KOPT-K1 (cell line): ENCODE data around the gene SLC24A3.

Experiments
- H3K27ac ChIP-seq: fragments of 200-600 bp; sonication (generic); 2 replicates; pipeline ENCODE4 v1.5.1; 2016; ENCODE audit warnings: antibody characterized with exemption, mild to moderate bottlenecking, low read depth, low read length; ENCODE audit not compliant: poor library complexity, severe bottlenecking
- H3K36me3 ChIP-seq: fragments of 200-600 bp; sonication (generic); 2 replicates; pipeline ENCODE4 v1.5.1; 2017; ENCODE audit warnings: antibody characterized with exemption, mild to moderate bottlenecking, low read length, moderate library complexity; ENCODE audit not compliant: insufficient read depth
- H3K9me3 ChIP-seq: fragments of 200-600 bp; sonication (generic); 2 replicates; pipeline ENCODE4 v1.5.1; 2017; ENCODE audit warnings: antibody characterized with exemption, low read length, mild to moderate bottlenecking; ENCODE audit not compliant: insufficient read depth, poor library complexity, severe bottlenecking

Gene SLC24A3

DNA sequence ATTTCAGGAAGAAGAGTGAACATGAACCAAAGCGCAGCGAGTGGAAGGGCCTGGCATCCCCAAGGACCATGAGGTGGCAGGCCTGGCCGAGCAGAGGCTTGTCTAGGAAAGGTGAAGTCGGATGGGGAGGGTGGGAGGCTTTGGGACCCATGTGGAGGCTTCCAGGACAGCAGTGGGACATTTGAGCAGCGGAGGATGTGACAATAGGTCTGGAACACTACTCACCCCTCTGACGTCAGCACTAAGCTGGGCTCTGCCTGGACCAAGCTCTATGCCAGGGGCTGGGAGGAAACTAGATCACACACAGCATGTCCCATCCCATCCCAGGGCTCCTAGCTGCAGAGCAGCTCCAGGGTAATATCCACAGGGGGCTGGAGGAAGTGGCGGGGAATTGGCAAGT lies 370.3 kb downstream of the SLC24A3 start:
- Histone ChIP-seq H3K36me3 (no peaks in the 10 kb centered on the region), H3K27ac (no peak overlapping the region), H3K9me3 (no peaks in the 10 kb centered on the region)

DNA sequence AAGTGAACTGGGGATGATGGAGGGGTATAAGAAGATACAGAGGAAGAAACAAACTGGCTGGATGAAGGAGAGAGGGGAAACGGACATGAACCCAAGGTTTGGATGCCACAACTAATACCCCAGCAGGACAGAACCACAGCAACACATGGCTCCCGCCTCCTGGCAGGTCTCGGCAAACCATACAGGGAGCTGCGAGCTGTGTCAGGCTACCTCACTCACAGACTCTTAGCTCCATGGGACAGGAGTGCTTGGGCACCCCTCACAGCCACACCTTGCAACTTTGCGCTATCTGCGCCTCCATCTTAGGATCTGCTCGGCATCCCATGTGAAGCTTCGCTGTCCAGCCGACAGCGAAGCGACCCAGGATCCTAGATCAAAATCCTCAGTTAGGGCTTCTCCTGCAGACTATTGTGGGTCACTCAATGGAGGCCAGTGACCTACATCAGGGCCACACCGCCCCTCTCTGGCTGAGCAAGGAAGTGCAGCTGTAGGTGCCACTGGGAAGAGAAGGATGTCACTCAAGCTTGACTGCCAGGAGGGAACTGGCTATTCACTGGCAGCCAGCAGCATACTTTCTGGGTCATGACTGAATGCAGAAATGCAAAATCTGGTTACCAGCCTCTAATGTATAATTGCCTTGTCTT lies 371.2 kb downstream of the SLC24A3 start:
- Histone ChIP-seq H3K9me3 (no peaks in the 10 kb centered on the region), H3K27ac (no peak overlapping the region), H3K36me3 (no peaks in the 10 kb centered on the region)

DNA sequence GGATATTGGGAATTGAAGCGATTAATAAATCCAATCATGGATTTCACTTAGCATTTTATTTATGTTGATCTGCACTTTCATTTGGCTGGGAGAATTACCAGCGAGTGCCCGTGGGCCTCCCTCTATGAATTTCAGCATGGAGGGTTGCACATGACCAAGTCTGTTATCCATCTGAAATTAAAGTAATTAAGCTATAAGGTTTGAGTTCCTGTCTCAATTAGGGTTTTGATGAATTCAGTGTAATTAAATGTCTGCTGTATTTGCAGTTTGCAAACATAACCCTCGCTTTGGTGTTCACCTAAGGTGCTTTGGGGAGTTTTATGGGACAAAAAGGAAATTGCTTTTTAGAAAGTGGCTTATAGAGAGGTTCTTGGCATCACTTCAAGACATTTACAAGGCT lies 375.8 kb downstream of the SLC24A3 start:
- no peaks in the 10 kb centered on the region for H3K9me3 ChIP-seq
- H3K36me3 ChIP-seq, result no peaks in the 10 kb centered on the region
- no peak overlapping the region for H3K27ac ChIP-seq

DNA sequence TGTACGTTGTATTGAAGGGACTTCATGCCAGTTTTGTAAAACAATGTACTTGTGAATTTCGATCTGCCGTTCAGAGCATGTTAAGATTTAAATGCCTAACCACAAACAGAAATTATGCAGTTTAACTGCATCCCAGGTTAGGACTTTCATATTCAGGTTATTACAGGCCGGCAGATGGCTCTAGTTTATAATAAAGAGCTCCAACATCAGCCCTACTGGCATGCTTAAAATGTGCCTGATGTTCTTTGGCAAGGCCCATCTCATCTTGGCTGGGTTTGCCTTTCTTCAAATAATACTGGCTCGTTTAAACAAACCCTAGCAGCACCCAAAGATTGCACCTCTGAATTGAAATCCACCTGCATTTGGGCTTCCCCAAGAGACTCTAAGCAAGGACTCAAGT lies 376.3 kb downstream of the SLC24A3 start:
- Histone ChIP-seq H3K27ac (no peak overlapping the region), H3K36me3 (no peaks in the 10 kb centered on the region), H3K9me3 (no peaks in the 10 kb centered on the region)

DNA sequence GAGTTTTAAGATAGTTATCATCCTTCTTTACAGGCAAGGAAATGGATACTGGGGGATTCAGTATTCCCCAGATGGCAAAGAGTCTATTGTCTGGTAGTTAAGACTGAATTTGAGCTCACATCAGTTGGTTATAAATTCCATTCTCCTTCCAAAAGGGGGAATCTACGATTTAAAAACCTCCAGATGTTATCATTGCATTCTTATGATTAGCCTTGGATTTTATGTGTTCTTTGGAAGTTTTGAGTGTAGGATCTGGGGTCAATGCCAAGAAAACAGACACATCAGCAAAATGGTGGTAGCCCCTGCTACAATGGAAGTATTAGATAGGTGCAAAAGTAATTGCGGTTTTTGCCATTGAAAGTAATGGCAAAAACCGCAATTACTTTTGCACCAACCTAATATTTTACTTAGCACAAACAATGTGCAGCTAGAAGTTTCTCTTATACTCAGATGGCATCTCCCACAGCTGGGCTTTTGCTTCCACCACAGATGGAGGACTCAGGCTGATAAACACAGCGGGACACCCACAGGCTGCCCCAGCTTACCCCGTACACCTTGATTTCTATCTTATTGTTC lies 377.4 kb downstream of the SLC24A3 start:
- H3K36me3 ChIP-seq, result no peaks in the 10 kb centered on the region
- no peak overlapping the region for H3K27ac ChIP-seq
- H3K9me3 ChIP-seq, result no peaks in the 10 kb centered on the region

DNA sequence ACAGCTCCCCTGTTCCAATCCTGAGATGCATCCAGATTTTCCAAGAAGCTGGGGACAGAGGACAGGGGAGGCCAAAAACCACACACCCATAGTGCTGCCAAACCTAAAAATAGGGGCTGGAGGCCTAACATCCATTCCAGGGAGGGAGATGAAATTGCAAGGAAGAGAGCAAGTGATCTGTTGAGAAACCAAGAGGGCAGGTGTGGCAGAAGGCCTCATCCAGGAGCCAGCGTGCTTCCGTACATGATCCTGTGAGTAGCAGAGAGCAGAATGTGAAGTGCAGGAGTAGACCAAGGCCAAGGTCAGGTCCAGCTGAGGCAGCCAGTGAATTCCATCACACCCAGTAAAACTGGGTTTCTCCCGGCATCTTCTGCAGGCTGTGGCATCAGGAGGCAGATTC lies 377.9 kb downstream of the SLC24A3 start:
- Histone ChIP-seq H3K27ac (no peak overlapping the region), H3K36me3 (no peaks in the 10 kb centered on the region), H3K9me3 (no peaks in the 10 kb centered on the region)

DNA sequence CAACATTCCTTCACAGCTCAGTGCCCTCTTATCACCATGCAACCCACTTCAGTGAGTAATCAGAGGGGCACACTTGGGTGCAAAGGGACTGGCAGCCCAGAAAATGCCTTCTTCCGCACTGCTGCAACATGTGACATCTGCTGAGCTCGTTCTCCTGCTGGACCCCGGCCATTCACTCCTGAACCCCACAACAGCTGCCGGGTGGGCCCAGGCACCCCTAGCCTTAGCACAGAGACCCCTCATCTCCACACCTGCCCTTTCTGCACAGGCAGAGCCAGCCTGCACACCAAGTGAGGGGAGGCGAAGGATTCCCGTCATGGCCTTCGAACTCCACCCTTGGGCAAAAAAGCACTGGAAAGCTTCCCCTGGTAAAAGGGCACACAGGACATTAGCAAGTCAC lies 381.3 kb downstream of the SLC24A3 start:
- Histone ChIP-seq H3K9me3 (no peaks in the 10 kb centered on the region), H3K27ac (no peak overlapping the region), H3K36me3 (no peaks in the 10 kb centered on the region)

DNA sequence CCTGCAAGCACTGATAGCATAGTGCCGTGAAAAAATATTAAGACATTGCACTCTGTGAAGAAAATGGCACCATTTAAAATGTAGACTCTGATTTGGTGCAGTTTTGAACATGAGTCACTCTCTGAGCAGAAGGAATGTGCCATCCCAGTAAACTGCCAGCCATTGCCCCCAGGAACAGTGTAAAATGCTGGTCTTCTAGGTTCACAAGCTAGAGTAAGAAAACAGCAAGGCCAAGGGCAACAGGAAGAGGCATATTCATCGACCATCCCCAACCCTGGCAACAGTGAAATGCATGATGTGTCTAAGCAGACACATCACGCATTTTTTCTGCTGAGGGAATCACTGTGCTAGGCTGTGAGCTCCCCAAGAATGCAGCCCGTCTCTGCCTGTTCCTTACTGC lies 382.5 kb downstream of the SLC24A3 start:
- Histone ChIP-seq H3K27ac (no peak overlapping the region), H3K9me3 (no peaks in the 10 kb centered on the region), H3K36me3 (no peaks in the 10 kb centered on the region)

DNA sequence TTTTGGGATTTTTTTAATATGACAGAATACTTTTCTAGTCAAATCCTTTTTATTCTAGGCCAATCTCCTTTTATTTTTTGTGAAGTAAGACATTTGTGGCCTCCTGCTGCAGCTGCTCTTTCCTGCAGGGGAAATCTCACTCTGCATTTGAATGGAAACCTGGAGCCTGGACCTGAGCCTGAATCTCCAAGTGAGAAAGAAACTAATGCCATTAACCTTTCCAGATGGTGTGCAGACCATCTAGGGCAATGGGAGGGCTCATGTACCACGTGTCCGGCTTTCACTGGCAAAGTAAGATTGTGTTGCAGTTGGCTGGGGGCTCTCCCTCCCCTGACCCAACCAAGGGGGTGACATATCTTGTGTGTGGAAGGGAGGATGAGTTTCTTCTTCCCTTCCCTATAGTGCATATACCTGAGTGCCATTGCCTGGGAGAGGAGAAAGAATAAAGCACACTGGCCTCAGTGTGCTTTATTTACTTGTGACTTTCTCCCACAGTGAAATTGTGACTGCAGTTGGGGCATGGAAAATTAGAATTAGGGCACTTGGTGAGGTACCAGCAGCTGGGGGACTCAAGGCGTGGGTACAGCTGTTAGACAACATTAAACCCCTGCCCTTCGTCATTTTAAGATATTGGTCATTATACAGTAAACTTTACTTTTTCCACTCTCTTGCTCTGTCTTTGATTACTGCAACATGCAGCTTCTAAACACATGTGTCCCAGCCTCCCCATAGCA lies 385.8 kb downstream of the SLC24A3 start:
- Histone ChIP-seq H3K27ac (no peak overlapping the region), H3K36me3 (no peaks in the 10 kb centered on the region)

DNA sequence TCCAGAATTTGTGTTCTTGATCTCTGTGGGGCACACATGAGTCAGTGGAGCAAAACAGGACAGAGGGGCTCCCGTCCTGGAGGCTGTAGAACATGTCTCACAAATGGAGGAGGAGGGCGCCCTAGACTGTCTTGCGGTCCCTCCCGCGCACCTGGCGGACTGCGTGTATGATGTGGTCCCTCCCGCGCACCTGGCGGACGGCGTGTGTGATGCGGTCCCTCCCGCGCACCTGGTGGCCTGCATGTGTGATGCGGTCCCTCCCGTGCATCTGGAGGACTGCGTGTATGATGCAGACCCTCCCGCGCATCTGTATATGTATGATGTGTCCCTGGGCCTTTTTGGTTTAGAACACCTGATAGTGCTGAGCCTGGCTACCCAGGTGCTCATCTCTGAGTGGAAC lies 386.8 kb downstream of the SLC24A3 start:
- Histone ChIP-seq H3K36me3 (no peaks in the 10 kb centered on the region), H3K27ac (no peak overlapping the region), H3K9me3 (no peaks in the 10 kb centered on the region)

More for the DNA sequence above, 385.8 kb downstream of the SLC24A3 start:
- H3K9me3 ChIP-seq, result no peaks in the 10 kb centered on the region

DNA sequence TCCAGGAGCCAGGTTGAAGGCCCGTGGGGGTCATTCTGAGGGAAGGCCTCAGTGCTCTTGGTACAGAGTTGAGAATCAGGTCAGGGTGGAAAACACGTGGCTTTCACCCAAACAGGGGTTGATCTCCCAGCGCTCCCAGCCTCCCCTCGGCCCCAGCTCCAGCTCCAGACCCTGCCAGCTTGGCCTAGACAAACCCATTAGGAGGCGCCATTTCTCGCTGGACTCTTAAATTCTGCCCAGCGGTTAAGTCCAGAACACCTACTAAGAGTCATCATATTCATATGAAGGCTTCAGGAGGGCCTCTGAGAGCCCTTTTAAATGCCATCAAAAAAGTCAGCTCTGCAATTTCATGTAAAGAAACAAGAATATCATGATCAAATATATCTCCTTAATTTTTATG lies 387.6 kb downstream of the SLC24A3 start:
- no peaks in the 10 kb centered on the region for H3K36me3 ChIP-seq
- no peaks in the 10 kb centered on the region for H3K9me3 ChIP-seq
- no peak overlapping the region for H3K27ac ChIP-seq

DNA sequence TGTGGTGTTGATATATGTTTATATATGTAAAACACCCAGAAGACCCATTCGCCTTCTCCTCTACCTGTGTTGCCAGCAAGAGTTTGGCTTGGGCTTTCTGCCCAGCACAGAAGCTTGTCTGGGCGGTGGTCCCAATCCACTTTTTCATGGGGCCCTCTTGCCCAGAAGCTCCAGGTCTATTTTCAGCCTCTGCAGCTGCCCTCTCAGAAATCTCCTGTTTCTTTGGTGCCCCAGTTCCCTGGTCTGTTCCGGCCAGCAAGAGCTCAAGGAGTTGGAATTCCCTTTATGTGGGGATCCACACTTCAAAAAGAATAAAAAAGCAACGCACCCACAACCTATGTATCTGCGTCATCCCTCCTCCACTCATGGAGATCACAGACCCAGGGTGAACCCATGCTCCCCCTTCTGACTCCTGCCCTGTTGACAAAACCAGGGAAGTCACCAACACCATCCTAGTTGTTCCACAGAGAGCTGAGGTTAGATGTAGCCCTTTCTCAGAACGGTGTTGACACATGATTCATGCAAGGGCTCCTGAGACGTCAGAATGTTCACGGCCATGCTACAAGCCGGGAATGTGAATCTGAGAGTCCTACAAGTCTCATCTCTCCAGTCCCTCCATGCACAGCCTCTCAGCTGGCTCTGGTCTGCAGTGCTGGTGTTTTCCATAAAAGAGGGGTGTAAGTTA lies 388.8 kb downstream of the SLC24A3 start:
- Histone ChIP-seq H3K9me3 (no peaks in the 10 kb centered on the region), H3K27ac (no peak overlapping the region), H3K36me3 (no peaks in the 10 kb centered on the region)

DNA sequence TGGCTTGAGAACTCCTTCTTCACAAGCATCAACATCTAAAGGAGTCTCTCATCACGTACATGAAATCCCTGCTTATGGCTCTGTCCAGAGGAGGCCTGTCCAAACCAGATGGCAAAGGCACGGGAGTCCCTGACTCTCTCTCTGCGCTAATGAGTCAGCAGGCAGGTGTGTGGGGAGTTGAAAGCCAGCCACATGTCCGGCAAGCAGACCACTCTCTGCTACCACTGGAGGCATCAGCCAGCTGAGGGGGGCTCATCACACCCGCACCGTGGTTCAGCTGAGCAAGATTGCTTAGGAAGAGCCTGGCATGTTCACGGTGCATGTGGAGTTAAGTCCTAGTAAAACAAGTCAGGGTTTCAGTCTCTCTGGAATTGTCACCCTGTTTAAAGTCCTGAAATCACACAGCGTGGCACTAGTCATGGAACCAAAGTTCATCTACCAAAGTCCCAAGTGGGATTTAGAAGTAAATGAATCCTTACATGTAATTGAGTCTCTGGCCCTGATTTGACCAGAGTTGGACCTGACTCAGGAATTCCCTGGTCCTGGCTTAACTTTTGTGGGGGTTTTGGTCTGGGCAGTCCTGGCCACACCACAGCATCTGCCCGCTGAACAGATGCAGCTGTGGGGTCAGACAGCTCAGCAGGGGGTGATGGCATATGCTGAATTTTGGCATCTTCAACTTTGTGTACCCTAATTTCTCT lies 390.4 kb downstream of the SLC24A3 start:
- H3K27ac ChIP-seq, result no peak overlapping the region
- no peaks in the 10 kb centered on the region for H3K36me3 ChIP-seq
- no peaks in the 10 kb centered on the region for H3K9me3 ChIP-seq

DNA sequence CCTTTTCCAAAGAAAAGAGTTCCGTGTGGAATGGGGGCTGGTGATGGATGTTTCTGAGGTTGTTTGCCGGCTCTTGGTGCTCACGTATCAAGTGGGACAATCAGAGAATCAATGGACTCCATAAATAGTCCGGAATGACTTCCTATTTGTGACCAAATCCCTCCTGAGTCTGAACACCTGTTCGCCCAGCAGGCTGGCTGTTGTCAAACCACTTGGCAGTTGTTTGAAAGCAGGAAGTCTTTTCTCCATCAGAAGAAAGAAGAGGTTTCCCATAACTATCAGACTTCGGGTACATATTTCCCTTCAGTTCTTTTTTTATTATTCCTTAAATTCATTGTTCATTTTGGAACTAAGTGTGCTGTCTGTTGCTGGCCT lies 390.9 kb downstream of the SLC24A3 start:
- Histone ChIP-seq H3K27ac (no peak overlapping the region), H3K9me3 (no peaks in the 10 kb centered on the region), H3K36me3 (no peaks in the 10 kb centered on the region)
